ENCODE results near the gene HMCN2. TPM values are rescaled to one million over a fixed set of nuclear protein-coding genes. Genes with fewer than 3 reads are reported as not detected.

Gene HMCN2
- total RNA-seq, 1 experiment from 2014 or later: 5.6 TPM

- Mint-ChIP-seq H3K4me1 (peaks cover 17% of the 10 kb centered on the region), H3K27me3 (ENCODE audit: low read depth) (no peaks in the 10 kb centered on the region), H3K4me3 (no peak overlapping the region), H3K36me3 (peaks cover 9% of the 10 kb centered on the region), H3K9me3 (peaks cover 9% of the 10 kb centered on the region), H3K27ac (no peak overlapping the region; the same call in 1 of the 2 replicates)
- peak; percentile 49; the same call in 1 of the 2 replicates for ATAC-seq
- POLR2A ChIA-PET: no interaction called here
- CTCF ChIA-PET: interaction anchor here (0.6 to 1.1 kb wide), 6 partner anchors 14 to 292 kb away, joined by 3 to 6 read pairs (median 4); no protein-coding TSS in a partner anchor
- DNase-seq (ENCODE audit: low spot score): peak; percentile 48
- TF ChIP-seq ZNF121 (CRISPR knock-in tag; IDR thresholded peaks at IDR 0.05): 0 out of 2 replicates have a peak, but pooled peaks have one; percentile 50
- TF ChIP-seq, protein P1, sequence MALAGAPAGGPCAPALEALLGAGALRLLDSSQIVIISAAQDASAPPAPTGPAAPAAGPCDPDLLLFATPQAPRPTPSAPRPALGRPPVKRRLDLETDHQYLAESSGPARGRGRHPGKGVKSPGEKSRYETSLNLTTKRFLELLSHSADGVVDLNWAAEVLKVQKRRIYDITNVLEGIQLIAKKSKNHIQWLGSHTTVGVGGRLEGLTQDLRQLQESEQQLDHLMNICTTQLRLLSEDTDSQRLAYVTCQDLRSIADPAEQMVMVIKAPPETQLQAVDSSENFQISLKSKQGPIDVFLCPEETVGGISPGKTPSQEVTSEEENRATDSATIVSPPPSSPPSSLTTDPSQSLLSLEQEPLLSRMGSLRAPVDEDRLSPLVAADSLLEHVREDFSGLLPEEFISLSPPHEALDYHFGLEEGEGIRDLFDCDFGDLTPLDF (CRISPR knock-in tag; IDR thresholded peaks at IDR 0.05): no peak
- TF ChIP-seq JAZF1 (CRISPR knock-in tag; IDR thresholded peaks at IDR 0.05): no peak
- TF ChIP-seq ZNF232 (CRISPR knock-in tag; IDR thresholded peaks at IDR 0.05): no peak
Observed at GRCh38 chr9:130417602-130418001, 152.0 kb downstream of the HMCN2 start.

GRCh38 chr9:130418776-130419175 lies 153.2 kb downstream of the HMCN2 start:
- Mint-ChIP-seq H3K27ac (no peak overlapping the region), H3K27me3 (ENCODE audit: low read depth) (no peaks in the 10 kb centered on the region), H3K36me3 (peaks cover 9% of the 10 kb centered on the region), H3K4me1 (peaks cover 21% of the 10 kb centered on the region), H3K9me3 (peaks cover 9% of the 10 kb centered on the region), H3K4me3 (no peak overlapping the region)
- DNase-seq (ENCODE audit: low spot score): no peak
- ChIA-PET POLR2A (no interaction called here), CTCF (no interaction called here)
- no peak for ATAC-seq
- no peak for TF ChIP-seq NFYB (CRISPR knock-in tag; conservative IDR thresholded peaks at IDR 0.05; ENCODE audit: low read depth)
- TF ChIP-seq, protein P2, sequence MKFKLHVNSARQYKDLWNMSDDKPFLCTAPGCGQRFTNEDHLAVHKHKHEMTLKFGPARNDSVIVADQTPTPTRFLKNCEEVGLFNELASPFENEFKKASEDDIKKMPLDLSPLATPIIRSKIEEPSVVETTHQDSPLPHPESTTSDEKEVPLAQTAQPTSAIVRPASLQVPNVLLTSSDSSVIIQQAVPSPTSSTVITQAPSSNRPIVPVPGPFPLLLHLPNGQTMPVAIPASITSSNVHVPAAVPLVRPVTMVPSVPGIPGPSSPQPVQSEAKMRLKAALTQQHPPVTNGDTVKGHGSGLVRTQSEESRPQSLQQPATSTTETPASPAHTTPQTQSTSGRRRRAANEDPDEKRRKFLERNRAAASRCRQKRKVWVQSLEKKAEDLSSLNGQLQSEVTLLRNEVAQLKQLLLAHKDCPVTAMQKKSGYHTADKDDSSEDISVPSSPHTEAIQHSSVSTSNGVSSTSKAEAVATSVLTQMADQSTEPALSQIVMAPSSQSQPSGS (CRISPR knock-in tag; IDR thresholded peaks at IDR 0.05; ENCODE audit: borderline replicate concordance, low read depth): no peak
- TF ChIP-seq, protein P3, sequence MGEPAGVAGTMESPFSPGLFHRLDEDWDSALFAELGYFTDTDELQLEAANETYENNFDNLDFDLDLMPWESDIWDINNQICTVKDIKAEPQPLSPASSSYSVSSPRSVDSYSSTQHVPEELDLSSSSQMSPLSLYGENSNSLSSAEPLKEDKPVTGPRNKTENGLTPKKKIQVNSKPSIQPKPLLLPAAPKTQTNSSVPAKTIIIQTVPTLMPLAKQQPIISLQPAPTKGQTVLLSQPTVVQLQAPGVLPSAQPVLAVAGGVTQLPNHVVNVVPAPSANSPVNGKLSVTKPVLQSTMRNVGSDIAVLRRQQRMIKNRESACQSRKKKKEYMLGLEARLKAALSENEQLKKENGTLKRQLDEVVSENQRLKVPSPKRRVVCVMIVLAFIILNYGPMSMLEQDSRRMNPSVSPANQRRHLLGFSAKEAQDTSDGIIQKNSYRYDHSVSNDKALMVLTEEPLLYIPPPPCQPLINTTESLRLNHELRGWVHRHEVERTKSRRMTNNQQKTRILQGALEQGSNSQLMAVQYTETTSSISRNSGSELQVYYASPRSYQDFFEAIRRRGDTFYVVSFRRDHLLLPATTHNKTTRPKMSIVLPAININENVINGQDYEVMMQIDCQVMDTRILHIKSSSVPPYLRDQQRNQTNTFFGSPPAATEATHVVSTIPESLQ (CRISPR knock-in tag; IDR thresholded peaks at IDR 0.05): no peak
- TF ChIP-seq HMGXB4 (CRISPR knock-in tag; IDR thresholded peaks at IDR 0.05): no peak

- no peak for ATAC-seq
- ChIA-PET POLR2A (interaction anchor here (0.7 kb wide), 1 partner anchor 25 kb away, joined by 4 read pairs; no protein-coding TSS in a partner anchor), CTCF (interaction anchor here (0.7 to 4.0 kb wide), 2 partner anchors 15 to 33 kb away, joined by 3 to 20 read pairs; no protein-coding TSS in a partner anchor)
- Mint-ChIP-seq H3K4me3 (no peak overlapping the region), H3K27ac (no peak overlapping the region), H3K9me3 (peaks cover 9% of the 10 kb centered on the region), H3K36me3 (peaks cover 9% of the 10 kb centered on the region), H3K27me3 (ENCODE audit: low read depth) (no peaks in the 10 kb centered on the region), H3K4me1 (peaks cover 21% of the 10 kb centered on the region)
- no peak for DNase-seq (ENCODE audit: low spot score)
- TF ChIP-seq ZNF396 (CRISPR knock-in tag; IDR thresholded peaks at IDR 0.05; ENCODE audit: borderline replicate concordance) (no peak), ESRRA (CRISPR knock-in tag; IDR thresholded peaks at IDR 0.05; ENCODE audit: borderline replicate concordance) (no peak), ZNF121 (CRISPR knock-in tag; IDR thresholded peaks at IDR 0.05) (no peak), ZNF263 (CRISPR knock-in tag; IDR thresholded peaks at IDR 0.05; ENCODE audit: low read depth) (no peak), IRF2 (CRISPR knock-in tag; IDR thresholded peaks at IDR 0.05; ENCODE audit: borderline replicate concordance, low read depth) (no peak), ZNF232 (CRISPR knock-in tag; IDR thresholded peaks at IDR 0.05) (no peak), TEAD4 (CRISPR knock-in tag; IDR thresholded peaks at IDR 0.05) (no peak)
- TF ChIP-seq, protein P4, sequence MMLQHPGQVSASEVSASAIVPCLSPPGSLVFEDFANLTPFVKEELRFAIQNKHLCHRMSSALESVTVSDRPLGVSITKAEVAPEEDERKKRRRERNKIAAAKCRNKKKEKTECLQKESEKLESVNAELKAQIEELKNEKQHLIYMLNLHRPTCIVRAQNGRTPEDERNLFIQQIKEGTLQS (CRISPR knock-in tag; conservative IDR thresholded peaks at IDR 0.05): no peak
- TF ChIP-seq, protein P5, sequence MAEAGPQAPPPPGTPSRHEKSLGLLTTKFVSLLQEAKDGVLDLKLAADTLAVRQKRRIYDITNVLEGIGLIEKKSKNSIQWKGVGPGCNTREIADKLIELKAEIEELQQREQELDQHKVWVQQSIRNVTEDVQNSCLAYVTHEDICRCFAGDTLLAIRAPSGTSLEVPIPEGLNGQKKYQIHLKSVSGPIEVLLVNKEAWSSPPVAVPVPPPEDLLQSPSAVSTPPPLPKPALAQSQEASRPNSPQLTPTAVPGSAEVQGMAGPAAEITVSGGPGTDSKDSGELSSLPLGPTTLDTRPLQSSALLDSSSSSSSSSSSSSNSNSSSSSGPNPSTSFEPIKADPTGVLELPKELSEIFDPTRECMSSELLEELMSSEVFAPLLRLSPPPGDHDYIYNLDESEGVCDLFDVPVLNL (CRISPR knock-in tag; IDR thresholded peaks at IDR 0.05; ENCODE audit: borderline replicate concordance, low read depth): no peak
Observed at GRCh38 chr9:130419521-130420035, 154.0 kb downstream of the HMCN2 start.

Data from WTC11 (cell line).